T1000 (cell line): ENCODE measurements around the gene MVB12A.
A peak's percentile ranks its signal among the peaks of the same experiment; 100 is the strongest.

Experiments used
- DNase-seq: peaks from one replicate; lab custom pipeline; 2025; ENCODE audit warnings: mixed read lengths; lab: John Stamatoyannopoulos, UW

The MVB12A gene

DNA sequence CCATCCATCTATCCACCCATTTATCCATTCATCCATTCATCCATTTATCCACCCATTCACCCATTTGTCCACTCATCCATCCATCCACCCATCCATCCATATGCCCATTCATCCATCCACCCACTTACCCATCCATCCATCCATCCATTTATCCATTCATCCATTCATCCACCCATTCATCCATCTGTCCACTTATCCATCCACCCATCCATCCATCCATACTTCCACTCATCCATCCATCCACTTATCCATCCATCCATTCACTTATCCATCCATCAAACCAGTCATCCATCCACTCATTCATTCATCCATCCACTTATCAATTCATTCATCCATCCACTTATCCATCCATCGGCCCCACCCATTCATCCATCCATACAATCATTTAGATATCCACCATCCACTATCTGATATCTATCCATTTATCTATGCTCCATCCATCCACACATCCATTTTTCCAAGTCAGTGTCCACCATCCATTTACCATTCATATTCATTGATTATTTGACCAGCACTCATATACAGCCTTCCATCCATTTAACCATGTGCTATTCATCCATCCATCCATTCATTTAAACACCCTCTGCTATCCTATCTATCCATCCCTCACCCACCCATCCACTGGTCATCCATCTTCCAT lies 25.8 kb downstream of the MVB12A start:
- no peak for DNase-seq

DNA sequence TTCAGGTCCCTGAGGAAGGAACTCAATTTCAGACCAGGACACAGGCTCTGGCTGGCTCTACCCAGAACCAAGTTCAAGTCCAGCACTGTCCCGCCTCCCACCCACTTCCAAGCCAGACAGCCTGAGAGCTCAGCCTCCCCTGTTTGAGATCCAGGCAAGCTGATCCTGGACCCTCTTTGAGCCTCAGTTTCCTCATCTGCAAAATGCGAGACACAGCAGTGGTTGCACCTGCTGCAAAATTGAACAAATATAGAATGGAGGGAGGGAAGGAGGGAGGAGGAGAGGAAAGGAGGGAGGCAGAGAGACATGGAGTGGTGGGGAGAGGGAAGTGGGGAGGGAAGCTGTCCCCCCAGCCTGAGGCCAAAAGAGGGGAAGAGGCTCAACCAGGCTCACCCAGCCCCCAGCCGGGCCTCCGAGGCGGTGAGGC lies 27.9 kb downstream of the MVB12A start:
- no peak for DNase-seq

GRCh38 chr19:17448131-17448967 lies 28.5 kb downstream of the MVB12A start, which contains the start of gene TMEM221:
Gene TMEM221 (minus strand): TSS chr19:17448668. CDS start chr19:17448462, 206 bp downstream.
- DNase-seq, result no peak

DNA sequence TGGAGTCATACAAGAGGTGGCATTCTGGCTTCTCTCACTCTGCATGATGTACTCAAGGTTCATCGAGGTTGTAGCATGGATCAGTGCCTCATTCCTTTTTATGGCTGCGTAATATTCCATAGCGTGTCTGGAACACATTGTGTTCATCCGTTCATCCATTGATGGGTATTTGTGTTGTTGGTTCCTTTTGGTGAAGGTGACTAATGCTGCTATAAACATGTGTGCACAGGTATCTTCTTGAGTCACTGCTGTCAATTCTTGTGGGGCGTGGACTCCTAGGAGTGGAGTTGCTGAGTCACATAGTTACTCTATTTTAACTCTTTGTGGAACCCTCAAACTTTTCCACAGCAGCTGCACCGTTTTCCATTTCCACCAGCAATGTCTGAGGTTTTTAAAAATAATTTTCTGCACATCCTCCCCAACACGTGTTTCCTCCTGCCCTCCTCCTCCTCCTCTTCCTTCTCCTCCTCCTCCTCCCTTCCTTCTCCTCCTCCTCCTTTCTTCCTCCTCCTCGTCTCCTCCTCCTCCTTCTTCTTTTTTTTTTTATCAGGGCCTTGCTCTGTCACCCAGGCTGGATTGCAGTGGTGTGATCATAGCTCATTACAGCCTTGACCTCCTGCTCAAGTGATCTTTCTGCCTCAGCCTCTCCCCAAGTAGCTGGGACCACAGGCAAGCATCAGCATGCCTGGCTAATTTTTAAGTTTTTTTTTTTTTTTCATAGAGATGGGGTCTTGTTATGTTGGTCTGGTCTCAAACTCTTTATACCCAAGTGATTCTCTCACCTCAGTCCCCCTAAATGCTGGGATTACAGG lies 30.6 kb downstream of the MVB12A start:
- DNase-seq, result no peak

GRCh38 chr19:17451820-17452219 lies 32.0 kb downstream of the MVB12A start:
- DNase-seq, result no peak

GRCh38 chr19:17454576-17455071 lies 34.8 kb downstream of the MVB12A start:
- no peak for DNase-seq

DNA sequence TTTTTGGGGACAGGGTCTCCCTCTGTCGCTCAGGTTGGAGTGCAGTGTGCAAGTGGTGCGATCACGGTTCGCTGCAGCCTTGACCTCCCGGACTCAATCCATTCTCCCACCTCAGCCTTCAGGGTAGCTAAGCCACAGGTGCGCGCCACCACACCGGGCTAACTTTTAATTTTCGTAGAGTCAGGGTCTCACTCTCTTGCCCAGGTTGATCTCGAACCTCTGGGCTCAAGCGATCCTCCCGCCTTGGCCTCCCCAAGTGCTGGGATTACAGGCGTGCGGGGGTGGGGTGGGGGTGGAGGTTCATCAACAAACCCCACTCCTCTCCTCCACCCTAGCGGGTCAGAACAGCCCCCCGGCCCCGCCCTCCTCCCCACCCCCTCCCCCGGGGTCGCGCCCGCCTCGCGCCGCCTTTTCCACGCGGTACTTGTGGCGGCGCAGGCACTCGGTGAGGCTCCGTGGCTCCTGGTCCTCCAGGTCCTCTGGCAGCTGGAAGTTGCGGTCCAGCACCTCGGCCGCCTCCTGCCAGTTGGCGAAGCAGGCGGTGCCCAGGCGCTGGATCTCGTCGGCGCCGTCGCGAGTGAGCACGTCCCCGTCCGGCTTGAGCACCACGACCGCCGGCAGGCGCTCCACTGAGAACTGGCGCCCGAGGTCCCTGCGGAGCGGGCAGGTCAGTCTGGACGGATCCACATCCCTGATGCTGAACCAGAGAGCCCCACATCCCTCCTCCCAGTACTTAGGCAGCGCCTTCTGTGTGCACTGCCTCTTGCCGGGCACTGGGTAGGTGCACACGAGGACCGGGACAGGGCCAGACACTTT lies 35.7 kb downstream of the MVB12A start:
- no peak for DNase-seq

DNA sequence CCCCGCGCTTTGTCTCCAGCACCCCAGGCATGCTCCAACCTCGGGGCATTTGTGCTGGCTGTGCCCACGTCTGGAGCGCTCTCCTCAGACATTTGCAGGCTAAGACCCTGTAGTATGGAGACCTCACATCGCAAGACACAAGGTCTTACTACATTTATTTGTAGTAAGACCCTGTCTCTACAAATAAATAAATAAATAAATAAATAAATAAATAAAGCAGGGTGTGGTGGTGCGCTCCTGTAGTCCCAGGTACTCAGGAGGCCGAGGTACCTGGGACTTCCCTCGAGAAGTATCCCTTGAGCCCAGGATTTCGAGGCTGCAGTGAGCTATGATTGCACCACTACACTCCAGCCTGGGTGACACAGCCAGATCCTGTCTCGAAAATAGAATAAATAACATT lies 36.3 kb downstream of the MVB12A start:
- DNase-seq, result no peak

GRCh38 chr19:17457616-17458015 lies 37.8 kb downstream of the MVB12A start:
- DNase-seq, result no peak

DNA sequence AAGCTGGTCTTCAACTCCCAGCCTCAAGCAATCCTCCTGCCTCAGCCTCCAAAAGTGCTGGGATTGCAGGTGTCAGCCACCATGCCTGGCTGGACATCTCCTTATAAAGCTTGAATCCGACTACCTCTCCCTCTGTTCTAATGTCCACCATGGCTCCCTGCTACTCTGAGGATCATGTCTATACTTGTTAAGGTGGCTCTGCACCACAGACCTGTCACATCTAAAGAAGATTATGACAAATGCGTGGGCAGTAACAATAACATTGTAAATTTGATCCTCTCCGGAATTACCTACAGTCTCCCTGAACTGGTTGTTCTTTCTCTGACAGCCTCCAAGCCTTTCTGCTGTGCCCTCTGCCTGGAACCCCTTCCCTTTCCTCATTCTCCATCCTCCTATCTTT lies 39.1 kb downstream of the MVB12A start:
- DNase-seq, result no peak

GRCh38 chr19:17460372-17461230 lies 40.8 kb downstream of the MVB12A start, which contains the start of gene NXNL1:
Gene NXNL1 (minus strand): TSS chr19:17460926. CDS start chr19:17460869, 57 bp downstream.
- no peak for DNase-seq

DNA sequence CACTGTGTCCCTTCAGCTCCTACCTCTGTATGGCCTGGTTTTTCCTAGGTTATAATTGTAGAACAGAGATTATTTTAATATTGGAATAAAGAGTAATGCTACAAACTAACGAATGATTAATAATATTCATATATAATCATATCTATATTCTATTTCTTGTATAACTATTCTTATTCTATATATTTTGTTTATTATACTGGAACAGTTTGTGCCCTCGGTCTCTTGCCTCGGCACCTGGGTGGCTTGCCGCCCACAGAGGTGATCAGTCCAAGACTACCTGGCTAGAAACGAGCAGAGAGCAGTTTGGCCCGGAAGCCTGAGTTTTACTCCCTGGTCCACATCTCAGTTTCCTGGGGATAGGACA lies 46.6 kb downstream of the MVB12A start:
- no peak for DNase-seq

DNA sequence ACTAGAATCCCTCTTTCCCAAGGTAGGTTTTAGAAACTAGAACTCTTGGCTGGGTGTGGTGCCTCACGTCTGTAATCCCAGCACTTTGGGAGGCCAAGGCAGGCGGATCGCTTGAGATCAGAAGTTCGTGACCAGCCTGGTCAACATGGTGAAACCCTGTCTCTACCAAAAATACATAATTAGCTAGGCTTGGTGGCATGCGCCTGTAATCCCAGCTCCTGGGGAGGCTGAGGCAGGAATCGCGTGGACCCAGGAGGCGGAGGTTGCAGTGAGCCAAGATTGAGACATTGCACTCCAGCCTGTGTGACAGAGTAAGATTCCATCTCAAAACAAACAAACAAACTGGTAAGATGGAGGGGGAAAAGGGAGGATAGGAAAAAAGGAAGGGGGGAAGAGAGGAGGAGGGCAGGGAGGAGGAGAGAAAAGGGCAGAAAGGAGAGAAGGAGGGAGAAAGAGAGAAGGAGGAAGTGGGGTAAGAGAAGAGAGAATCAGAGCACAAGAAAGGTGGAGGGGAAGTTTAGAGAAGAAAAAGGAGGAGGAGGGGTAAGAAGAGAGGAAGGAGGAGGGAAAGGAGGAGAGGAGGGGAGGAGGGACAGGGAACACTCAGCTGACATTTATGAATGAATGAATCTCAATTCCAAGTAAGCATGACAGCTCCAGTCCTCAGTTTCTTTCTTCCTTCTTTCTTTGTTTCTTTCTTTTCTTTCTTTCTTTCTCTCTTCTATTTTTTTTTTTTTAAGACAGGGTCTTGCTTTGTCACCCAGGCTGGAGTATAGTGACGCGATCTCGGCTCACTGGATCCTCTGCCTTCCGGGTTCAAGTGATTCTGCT lies 47.8 kb downstream of the MVB12A start:
- no peak for DNase-seq

- DNase-seq, result no peak
Measured at GRCh38 chr19:17468302-17469091, 48.6 kb downstream of the MVB12A start.

DNA sequence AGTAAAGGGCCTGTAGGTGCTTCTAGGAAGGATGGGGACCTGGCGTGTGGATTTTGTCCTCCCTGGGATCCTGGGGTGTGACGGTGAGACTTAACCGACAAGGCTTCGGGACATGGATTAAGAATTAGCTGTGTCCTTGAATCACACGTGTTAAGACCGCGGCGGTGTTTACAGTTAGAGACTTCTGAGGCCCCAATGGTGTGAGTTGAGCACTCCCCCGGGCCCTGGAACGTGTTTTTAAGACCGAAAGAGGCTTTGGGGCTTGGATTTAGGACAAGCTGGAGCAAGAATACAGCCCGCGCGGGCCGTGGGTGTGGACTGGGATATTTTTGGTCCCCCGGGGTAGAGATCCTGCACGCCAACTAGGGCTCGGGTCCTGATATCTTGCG lies 49.2 kb downstream of the MVB12A start:
- DNase-seq, result no peak

DNA sequence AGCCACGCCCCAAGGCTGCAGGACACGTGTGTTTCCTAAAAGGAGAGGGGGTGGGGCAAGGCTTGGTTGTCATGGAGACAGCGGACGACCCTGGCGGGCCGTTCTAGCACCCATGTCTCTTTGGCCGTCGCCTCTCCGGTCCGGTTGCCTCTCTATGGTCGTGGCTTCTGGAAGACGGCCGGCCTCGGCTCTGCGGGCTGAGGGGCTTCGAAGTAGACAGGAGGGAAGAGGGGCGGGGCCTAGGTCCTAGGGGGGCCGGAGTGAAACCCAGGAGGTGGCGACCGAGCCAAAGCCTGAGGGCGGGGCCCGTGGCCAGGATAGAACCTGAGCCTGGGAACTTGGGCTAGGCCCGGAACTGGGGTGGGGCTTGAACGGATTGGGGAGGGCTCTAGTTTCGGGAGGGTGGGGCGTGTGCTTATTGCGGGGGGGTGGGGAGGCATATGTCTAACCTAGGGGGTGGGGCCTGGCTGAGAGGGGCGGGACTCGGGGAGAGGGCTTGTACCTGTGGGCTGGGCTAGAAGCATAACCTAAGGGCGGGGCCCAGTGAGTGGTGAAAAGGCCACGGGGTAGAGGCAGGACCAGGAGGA lies 49.7 kb downstream of the MVB12A start:
- no peak for DNase-seq

GRCh38 chr19:17470068-17470841 lies 50.4 kb downstream of the MVB12A start, which contains the start of gene SLC27A1:
Gene SLC27A1 (plus strand): TSS chr19:17470524. CDS start chr19:17470541, 17 bp downstream.
- DNase-seq, result peak; percentile 98
